ENCODE data around the gene GRID1.

GRID1 gene

DNA sequence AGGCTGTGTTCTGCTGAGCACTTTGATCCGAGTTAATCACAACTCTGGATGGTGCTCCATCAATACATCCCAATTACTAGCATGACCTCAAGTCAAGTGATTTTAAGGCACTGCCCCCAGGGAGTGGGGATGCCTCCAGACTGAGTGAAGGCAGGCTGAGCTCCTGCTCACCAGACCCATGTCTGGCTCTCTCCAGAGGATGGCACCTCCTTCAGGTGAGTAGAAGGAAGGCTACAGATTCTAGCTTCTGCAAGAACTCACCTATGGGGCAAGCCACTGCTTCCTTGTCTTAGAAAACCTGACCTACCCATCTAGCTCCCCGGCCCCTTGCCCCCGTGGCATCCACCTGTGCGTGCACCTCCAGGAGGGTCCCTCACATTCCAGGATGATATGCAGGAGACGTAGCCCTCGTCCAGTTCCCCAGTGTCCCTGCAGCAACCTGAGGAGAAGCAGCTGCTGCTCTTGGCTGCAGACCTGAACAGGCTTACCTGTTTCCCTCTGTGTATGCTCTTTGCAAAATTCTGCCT, 390.3 kb downstream of the GRID1 start:
- TF ChIP-seq GATA2 (IDR thresholded peaks at IDR 0.05; ENCODE audit: low read depth, low read length) (no peak), GATA3 (IDR thresholded peaks at IDR 0.05; ENCODE audit: low read depth, low read length) (no peak)

DNA sequence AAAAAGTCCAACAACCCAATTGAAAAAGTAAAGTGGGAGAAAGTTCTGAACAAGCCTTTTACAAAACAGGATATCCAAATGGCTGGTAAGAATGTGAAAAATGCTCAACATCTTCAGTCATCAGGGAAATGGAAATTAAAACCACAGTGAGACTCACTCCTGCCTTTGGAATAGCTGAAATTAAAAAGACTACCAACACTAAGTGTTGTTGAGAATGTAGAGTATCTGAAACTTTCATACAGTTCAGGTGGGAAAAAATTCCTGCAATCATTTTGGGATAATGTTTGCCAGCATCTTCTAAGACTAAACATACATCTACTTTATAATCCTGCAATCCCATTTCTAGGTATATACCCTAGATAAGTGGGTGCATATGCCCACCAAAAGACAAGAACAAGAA, 395.1 kb downstream of the GRID1 start:
- no peak for TF ChIP-seq GATA2 (IDR thresholded peaks at IDR 0.05; ENCODE audit: low read depth, low read length)
- TF ChIP-seq GATA3 (IDR thresholded peaks at IDR 0.05; ENCODE audit: low read depth, low read length) = no peak

DNA sequence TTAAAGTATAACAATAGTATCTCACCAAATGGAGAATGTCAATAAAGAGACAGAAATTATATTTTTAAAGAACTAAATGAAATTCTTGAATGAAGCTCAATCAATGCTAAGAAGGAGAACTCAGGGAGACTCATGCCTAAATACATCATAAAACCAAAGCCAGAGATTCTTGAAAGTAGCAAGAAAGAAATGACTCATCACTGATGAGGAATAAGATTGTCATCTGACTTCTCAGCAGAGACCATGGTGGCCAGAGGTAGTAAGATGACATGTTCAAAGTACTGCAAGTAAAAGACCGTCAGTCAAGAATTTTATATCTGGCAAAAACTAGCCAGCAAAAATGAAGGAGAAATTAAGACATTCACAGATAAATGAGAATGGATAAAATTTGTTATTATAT, 399.0 kb downstream of the GRID1 start:
- TF ChIP-seq GATA3 (IDR thresholded peaks at IDR 0.05; ENCODE audit: low read depth, low read length) = no peak
- TF ChIP-seq GATA2 (IDR thresholded peaks at IDR 0.05; ENCODE audit: low read depth, low read length) = no peak

DNA sequence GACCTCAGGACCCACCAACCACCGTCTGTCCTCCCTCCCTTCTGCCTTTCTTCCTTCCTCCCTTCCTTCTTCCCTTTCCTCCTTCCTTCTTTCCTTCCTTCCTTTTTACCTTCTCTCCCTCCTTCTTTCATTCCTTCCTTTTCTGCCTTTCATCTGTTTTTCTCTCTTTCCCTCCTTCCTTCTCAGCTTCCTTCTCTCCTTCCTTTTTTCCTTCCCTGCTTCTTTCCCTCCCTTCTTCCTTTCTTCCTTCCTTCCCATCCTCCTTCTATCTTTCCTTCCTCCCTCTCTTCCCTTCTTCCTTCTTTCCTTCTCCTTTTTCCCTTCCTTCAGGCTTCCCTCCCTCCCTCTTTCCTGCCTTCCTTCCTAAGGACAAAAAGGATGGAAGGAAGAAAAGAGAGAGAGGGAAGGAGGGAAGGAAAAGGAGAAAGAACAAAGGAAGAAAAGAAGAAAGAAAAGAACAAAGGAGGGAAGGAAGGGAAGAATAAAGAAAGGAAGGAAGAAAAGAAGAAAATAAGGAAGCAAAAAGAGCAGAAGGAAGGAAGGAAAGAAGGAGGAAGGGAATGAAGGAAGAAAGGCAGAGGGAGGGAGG, 405.0 kb downstream of the GRID1 start:
- TF ChIP-seq GATA3 (IDR thresholded peaks at IDR 0.05; ENCODE audit: low read depth, low read length) = no peak
- TF ChIP-seq GATA2 (IDR thresholded peaks at IDR 0.05; ENCODE audit: low read depth, low read length) = no peak

DNA sequence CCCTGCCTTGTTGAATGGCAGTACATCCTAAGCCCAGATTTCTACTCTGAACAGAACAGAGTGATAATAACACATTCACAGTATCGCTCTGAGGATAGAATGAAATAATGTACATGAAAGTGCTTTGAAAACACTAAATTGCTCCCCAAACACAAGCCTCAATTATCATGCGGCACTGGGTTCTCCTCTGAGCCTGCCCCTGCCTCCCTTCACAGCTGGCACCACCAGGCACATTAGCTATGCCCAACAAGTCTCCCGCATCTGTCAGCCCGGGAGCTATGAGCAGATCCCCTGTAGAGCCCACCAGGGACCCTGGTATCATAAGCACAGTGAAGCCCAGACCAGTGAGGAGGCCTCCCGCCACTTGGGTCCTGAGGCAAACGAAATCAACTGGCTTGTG, 405.5 kb downstream of the GRID1 start:
- TF ChIP-seq GATA3 (IDR thresholded peaks at IDR 0.05; ENCODE audit: low read depth, low read length) = no peak
- no peak for TF ChIP-seq GATA2 (IDR thresholded peaks at IDR 0.05; ENCODE audit: low read depth, low read length)

DNA sequence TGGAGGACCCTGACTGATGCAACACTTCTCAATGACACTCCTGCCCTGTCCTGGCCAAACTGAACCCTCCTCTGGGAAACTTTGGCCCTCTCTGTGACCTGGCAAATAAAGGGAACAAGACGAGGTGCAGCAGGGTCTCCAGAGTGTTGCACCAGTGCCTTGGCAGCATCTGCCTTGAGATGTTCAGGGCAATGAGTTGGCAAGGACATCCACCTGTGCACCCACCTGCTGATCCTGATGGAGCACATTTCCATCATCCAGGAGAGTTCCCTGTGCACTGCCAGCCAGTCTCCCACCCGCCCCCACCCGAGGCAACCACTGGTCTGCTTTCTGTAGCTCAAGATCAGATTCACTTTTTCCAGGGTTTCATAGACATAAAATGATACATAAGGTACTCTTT, 407.4 kb downstream of the GRID1 start:
- TF ChIP-seq GATA2 (IDR thresholded peaks at IDR 0.05; ENCODE audit: low read depth, low read length) = no peak
- no peak for TF ChIP-seq GATA3 (IDR thresholded peaks at IDR 0.05; ENCODE audit: low read depth, low read length)

DNA sequence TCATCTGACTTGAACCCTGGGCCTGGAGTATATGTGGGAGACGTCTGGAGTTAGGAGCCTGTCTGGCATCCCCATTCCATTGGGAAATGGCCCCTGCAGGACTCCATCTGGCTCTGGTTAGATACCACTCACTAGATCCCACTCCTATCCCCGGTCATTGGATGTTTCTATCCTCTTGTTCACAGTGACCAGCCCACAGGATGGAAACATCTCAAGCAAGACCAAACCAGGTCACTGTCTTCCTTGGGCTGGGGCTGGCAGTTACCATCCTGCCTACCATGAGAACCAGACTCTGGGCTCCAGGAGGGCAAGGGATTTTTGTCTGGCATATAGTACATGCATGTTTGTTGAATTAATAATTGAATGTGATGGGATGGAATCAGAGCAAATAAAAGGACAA, 415.7 kb downstream of the GRID1 start:
- TF ChIP-seq GATA3 (IDR thresholded peaks at IDR 0.05; ENCODE audit: low read depth, low read length) (no peak), GATA2 (IDR thresholded peaks at IDR 0.05; ENCODE audit: low read depth, low read length) (no peak)

DNA sequence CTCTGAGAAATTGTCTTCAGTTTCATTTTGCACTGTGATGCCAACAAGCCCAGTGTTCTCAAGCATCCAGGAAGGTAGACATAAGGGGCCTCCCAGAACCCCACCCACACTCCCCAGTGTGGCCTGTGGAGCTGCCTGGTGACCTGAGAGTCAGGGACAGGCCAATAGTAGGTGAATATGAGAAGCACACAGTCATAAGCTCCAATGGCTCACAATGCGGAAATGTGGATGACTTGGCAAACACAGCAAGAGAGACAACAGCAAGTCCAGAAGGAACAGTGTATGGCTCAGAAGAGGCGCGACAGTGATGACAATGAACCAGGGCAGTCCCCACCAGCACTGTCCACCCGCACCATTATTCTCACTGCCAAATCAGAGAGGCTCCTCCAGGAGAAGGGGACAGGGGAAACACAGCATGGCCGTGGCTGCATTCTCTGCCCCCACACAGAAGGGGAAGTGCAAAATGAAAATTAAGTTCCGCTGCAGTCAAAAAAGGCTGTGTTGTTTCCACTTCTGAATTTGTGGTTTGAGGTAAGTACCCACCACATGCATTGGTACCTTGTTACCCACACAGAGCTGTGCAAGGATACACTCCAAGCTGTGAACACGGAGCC, 419.8 kb downstream of the GRID1 start:
- TF ChIP-seq GATA3 (IDR thresholded peaks at IDR 0.05; ENCODE audit: low read depth, low read length) (no peak), GATA2 (IDR thresholded peaks at IDR 0.05; ENCODE audit: low read depth, low read length) (no peak)

DNA sequence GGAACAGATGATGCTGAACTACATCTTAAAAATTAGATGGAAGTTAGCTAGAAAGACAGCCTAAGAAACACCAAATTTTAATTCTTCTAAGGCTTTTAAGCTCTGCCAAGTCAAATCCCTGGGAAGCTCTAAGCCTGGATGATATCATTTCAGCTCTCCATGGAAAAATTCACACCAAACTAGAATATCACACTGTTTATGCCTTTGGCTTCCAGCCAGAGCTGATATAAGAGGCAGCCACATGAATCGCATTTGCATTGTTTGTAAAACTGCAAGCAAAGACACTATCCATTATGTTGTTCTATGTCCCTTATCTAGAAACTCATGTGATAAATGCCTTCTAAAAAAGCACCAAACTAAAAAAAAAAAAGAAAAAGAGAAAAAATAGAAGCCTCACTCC, 430.4 kb downstream of the GRID1 start:
- TF ChIP-seq GATA3 (IDR thresholded peaks at IDR 0.05; ENCODE audit: low read depth, low read length) (no peak), GATA2 (IDR thresholded peaks at IDR 0.05; ENCODE audit: low read depth, low read length) (no peak)

DNA sequence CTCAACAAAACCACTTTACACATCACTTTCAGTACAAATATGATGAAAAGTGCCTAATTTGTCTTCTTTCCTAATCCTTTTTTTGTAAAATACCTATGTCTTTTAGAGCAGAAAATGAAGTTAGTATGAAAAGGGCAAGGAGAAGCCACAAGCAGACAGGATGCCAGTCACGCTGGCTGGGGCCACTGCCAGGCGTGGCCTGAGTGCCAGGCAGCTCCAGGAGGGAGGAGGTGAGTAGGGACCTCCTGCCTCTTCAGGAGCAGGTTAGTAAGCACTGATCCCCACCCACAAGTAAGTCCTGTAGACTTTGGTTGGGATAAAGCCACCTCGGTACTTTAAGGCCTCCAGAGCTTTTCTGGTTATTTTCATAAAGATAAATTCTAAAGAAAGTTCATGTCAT, 432.0 kb downstream of the GRID1 start:
- TF ChIP-seq GATA2 (IDR thresholded peaks at IDR 0.05; ENCODE audit: low read depth, low read length) (no peak), GATA3 (IDR thresholded peaks at IDR 0.05; ENCODE audit: low read depth, low read length) (no peak)

DNA sequence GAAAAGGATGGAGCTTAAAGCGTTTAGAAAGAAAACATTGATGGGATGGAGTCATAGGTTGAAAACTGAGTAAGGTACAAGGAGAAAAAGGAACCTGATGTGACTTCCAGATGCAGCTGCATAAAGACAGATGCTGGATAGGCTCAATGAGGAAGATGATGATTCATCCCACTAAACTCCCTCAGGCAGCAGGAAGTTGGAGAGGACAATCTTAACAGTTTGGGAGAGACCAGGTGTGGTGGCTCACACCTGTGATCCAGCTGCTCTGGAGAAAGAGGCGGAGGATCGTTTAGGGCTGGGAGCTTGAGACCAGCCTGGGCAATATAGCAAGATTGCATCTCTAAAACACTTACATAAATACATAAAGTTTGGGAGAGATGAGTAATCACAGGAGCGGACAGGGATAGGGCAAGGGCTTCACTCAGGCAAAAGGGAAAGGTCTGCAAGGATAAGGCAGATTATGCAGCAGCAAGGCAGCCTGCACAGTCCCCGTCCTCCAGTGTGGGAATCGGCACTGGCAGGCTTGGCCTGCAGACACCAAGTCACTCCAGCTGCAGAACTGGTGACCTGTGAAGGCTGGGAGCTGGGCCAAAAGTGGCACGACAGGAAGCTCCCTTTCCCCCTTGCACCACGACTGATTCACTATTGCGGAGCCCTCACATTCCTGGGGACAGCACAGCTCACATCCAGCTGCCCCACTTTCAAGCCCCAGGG, 438.5 kb downstream of the GRID1 start:
- TF ChIP-seq GATA3 (IDR thresholded peaks at IDR 0.05; ENCODE audit: low read depth, low read length) (no peak), GATA2 (IDR thresholded peaks at IDR 0.05; ENCODE audit: low read depth, low read length) (no peak)

DNA sequence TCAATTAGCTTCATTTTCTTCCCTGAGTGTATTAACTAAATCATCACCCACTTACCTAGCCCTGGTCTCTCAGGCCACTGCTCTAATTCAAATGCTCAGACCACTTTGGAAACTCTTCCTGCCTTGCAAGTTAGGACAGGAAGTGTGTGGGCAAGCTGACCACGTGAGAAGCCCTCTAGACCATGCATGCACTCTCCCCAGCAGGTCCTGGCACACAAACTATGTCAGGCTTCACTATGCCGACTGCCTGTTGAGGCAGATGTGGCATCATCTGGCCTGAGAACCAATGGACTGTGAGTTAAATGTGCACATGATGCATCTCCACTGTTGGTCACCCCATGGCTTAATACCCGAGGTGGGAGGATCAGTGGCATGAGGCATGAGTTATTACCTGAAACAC, 439.6 kb downstream of the GRID1 start:
- TF ChIP-seq GATA3 (IDR thresholded peaks at IDR 0.05; ENCODE audit: low read depth, low read length) (no peak), GATA2 (IDR thresholded peaks at IDR 0.05; ENCODE audit: low read depth, low read length) (no peak)

DNA sequence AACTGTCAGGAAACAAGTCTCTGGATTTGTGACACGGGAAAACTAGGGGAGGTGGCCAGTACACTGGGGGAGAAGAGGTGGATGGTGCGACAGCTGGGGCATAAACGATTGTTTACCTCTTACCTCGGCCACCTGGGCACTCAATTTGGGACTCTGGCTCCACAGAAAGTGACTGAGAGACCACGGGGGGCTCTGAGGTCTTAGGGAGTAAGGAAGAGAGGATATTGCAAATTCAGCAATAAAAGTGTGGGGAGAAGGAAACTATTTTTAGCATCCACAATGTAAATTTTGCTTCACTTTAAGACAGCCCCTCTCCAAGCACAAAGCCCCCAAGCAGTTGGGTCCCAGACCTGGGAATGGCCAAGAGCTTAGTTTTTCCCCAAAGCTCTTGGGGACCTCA, 440.5 kb downstream of the GRID1 start:
- TF ChIP-seq GATA3 (IDR thresholded peaks at IDR 0.05; ENCODE audit: low read depth, low read length) (no peak), GATA2 (IDR thresholded peaks at IDR 0.05; ENCODE audit: low read depth, low read length) (no peak)

DNA sequence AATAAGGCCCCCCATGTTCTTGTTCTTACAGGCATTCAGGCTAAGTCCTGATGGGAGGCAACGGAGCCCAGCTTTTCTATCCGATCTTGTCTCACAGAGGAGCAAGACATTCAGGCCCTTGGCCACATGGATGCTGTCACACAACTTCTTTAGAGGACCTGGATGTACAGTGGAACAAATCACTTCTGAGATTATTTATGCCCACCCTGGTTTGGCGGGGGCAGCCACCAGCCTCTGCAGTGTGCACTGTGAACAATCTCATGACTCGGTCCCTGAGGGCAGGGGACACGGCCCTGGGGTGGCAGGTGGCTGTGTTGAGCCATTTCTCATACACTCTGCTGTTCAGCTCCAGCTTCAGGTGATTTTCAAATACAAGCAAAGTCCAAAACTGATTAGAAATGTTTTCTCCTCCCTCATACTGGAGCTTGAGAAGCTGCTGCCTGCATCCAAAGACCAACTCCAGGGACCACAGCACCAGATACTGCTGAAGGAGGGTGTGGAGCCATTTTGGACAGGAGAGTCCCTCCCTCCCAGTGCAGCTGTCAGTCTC, 441.3 kb downstream of the GRID1 start:
- TF ChIP-seq GATA2 (IDR thresholded peaks at IDR 0.05; ENCODE audit: low read depth, low read length) = no peak
- no peak for TF ChIP-seq GATA3 (IDR thresholded peaks at IDR 0.05; ENCODE audit: low read depth, low read length)

All from SH-SY5Y (cell line).